WI38 (cell line): Measurements from ENCODE around the gene CADM2.

Experiments
- H3K4me3 ChIP-seq: 2 replicates; pipeline ENCODE4 v1.5.1; 2011; ENCODE audit warnings: low read depth, mild to moderate bottlenecking, control low read depth, low read length
- CTCF ChIP-seq: IDR thresholded peaks from 2 replicates; pipeline ENCODE4 v1.5.1; 2012; ENCODE audit warnings: low read depth, mild to moderate bottlenecking, control low read depth, low read length

CADM2 gene

GRCh38 chr3:85710490-85710889 is 751.7 kb downstream of the CADM2 start:
- no peak for TF ChIP-seq CTCF
- no peak overlapping the region for H3K4me3 ChIP-seq

- H3K4me3 ChIP-seq, result no peak overlapping the region
- no peak for TF ChIP-seq CTCF
Measured at GRCh38 chr3:85721409-85722145, 762.8 kb downstream of the CADM2 start.

- H3K4me3 ChIP-seq, result no peak overlapping the region
- no peak for TF ChIP-seq CTCF
Measured at GRCh38 chr3:85725809-85726208, 767.0 kb downstream of the CADM2 start.

- no peak overlapping the region for H3K4me3 ChIP-seq
- TF ChIP-seq CTCF, result no peak
Measured at GRCh38 chr3:85726241-85726640, 767.5 kb downstream of the CADM2 start.

- H3K4me3 ChIP-seq, result no peak overlapping the region
- TF ChIP-seq CTCF, result no peak
Measured at GRCh38 chr3:85737846-85738245, 779.1 kb downstream of the CADM2 start.

- TF ChIP-seq CTCF, result no peak
Measured at GRCh38 chr3:85740561-85740960, 781.8 kb downstream of the CADM2 start.

GRCh38 chr3:85758442-85758841 is 799.7 kb downstream of the CADM2 start:
- TF ChIP-seq CTCF, result no peak
- H3K4me3 ChIP-seq, result no peak overlapping the region

More at GRCh38 chr3:85740561-85740960, 781.8 kb downstream of the CADM2 start:
- H3K4me3 ChIP-seq, result no peak overlapping the region
